GM12874 (cell line): Measurements from ENCODE around the gene CORIN.

Source experiments
- CTCF ChIP-seq: IDR thresholded peaks from 2 replicates; pipeline ENCODE4 v1.5.1; 2011; ENCODE audit warnings: low read depth, mild to moderate bottlenecking, control low read depth, low read length, moderate library complexity; ENCODE audit not compliant: insufficient read depth

The CORIN gene

GRCh38 chr4:47696823-47697222, 141.0 kb downstream of the CORIN start:
- TF ChIP-seq CTCF, result no peak

- TF ChIP-seq CTCF, result no peak
Observed at GRCh38 chr4:47695260-47695659, 142.6 kb downstream of the CORIN start.

GRCh38 chr4:47694322-47694721, 143.5 kb downstream of the CORIN start:
- TF ChIP-seq CTCF, result no peak

GRCh38 chr4:47692691-47693090, 145.2 kb downstream of the CORIN start:
- TF ChIP-seq CTCF, result no peak

GRCh38 chr4:47690611-47691010, 147.3 kb downstream of the CORIN start:
- no peak for TF ChIP-seq CTCF

- peak; percentile 75 for TF ChIP-seq CTCF
Observed at GRCh38 chr4:47686294-47686872, 151.5 kb downstream of the CORIN start.

- no peak for TF ChIP-seq CTCF
Observed at GRCh38 chr4:47675806-47676205, 162.1 kb downstream of the CORIN start.
